ENCODE results near the gene CERS6.

GRCh38 chr2:168663993-168664392 is 207.9 kb downstream of the CERS6 start:
- TF ChIP-seq EZH2 (IDR thresholded peaks at IDR 0.05) (no peak), POLR2AphosphoS5 (IDR thresholded peaks at IDR 0.05; ENCODE audit: borderline replicate concordance, low read depth, low read length) (no peak)

All from SK-N-MC (cell line).